GM12801 (cell line): ENCODE results near the gene BAHCC1.

Experiments
- CTCF ChIP-seq: IDR thresholded peaks from one replicate; pipeline ENCODE4 v1.5.1; 2011; ENCODE audit warnings: control low read depth; ENCODE audit not compliant: insufficient read length; ENCODE audit errors: extremely low read depth

Gene BAHCC1

DNA sequence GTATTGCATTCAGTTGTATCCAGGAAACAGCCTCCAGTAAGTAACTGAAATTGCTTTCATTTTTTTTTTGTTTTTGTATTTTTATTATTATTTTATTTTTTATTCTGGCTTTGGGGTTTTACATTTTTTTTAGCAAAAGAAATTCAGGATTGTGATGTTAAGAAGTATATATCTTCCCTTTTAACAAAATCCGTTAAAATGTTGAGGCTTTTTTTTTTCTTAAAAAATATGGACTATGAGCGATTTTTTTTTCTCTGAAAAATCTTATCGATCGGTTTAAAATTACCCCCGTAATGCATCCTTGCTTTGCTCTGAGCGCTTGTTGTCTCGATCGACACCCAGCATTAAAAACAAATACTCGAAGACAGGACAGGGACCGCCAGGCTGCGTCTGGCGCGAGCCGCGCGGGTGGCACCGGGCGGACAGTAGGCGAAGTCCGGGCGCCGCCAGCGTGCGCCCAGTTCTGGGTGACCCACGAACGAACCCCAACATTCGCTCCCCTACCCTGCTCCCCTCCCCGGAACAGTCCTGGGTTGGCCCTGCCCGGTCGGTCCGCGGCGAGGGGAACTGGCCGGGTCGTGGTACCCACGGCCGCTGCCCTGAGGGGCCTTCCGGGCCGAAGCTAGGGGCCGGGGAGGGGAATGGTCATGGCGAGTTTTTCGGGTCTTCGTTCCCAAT, 482 bp downstream of the BAHCC1 start:
- no peak for TF ChIP-seq CTCF

GRCh38 chr17:81396278-81396721, 1.0 kb downstream of the BAHCC1 start:
- TF ChIP-seq CTCF, result no peak

GRCh38 chr17:81396722-81397313, 1.6 kb downstream of the BAHCC1 start:
- TF ChIP-seq CTCF, result no peak

GRCh38 chr17:81397314-81398175, 2.3 kb downstream of the BAHCC1 start:
- TF ChIP-seq CTCF, result no peak

- no peak for TF ChIP-seq CTCF
Observed at GRCh38 chr17:81398176-81398831, 3.0 kb downstream of the BAHCC1 start.

- no peak for TF ChIP-seq CTCF
Observed at GRCh38 chr17:81398832-81399411, 3.7 kb downstream of the BAHCC1 start.
